Measurements from ENCODE around the gene RUBCNL.
"Not testable (repeated sequence)": the region's sequence is repeated elsewhere in the genome, so short reads cannot be mapped to it uniquely, and the experiment has no call there.

The RUBCNL gene

DNA sequence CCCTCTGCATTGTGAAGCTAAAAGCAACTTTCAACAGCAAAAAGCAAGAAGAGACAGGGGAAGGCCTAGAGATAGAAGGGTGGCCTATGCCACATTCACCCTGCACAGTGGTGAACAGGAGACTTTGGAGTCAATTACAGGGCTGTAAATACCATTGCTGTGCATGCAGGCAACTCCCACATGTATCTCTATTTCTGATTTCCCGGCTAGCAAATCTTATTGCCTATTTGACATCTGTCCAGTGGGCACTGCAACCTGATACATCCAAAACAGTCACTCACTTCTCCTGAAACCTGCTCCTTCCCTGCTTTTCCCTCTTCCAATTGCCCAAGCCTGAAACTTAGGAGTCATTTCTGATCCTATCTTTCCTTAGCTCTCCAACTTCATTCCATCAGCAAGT is 13.4 kb downstream of the RUBCNL start:
- DNase-seq: no peak

DNA sequence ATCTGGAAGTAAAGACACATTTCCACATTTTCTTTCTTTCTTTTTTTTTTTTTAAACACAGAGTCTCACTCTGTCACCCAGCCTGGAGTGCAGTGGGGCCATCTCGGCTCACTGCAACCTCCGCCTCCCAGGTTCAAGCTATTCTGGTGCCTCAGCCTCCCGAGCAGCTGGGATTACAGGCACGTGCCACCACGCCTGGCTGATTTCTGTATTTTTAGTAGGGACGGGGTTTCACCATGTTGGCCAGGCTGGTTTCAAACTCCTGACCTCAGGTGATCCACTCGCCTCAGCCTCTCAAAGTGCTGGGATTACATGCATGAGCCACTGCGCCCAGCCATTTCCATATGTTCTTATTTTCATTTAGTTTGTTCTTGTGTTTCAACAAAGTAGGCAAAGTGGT is 14.1 kb downstream of the RUBCNL start:
- not testable (repeated sequence) for DNase-seq

DNA sequence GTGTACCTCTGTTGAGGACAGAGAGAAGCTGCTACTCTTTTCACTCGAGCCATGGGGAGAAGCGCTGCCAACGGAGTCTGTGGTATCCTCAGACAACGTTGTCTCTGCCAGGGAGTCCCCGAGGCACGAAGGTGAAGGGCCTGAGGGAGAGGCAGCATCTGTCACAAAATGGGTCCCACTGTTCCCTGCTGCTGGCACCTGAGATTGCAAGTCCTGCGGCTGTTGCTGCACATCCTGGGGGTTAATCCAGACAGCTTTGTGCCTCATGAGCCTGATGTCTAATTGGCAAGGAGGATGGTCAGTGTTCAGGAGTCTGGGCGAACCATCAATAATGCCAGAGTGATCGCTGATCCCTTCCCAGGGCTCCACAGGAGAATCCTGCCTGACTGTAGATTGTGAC is 15.0 kb downstream of the RUBCNL start:
- DNase-seq: no peak

DNA sequence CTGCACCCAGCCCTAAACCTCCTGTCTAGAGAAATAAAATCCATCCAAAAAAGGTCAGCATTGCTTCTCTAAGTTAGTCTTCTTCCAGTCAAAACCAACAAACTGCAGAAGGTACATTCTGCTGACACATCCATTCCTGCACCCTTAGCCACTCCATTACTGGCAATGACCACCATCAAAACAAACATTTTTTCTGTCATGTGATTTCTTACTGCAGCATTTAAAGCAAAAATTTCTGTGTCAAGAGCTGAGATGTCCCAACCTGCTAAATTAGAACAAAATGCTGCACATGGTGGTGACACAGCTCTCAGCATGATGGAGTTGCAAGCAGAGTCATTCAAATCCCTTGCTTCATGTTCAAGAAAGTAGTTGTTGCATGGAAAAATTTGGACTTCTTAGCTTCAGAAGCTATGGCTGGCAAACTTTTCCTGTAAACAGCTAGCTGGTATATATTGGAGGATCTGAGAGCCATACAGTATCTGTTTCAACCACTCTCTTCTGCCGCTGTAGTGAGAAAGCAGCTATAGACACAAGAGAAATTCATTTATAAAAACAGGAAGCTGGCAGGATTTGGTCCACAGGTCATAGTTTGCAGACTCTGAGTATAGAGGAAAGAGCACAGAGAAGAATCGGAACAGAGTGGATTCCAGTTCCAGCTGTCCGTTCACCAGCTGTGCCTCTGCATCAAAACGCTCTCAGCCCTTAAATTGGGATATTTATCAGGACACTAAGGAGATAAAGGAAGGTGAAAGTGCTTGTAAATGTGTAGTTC is 17.4 kb downstream of the RUBCNL start:
- no peak for DNase-seq

DNA sequence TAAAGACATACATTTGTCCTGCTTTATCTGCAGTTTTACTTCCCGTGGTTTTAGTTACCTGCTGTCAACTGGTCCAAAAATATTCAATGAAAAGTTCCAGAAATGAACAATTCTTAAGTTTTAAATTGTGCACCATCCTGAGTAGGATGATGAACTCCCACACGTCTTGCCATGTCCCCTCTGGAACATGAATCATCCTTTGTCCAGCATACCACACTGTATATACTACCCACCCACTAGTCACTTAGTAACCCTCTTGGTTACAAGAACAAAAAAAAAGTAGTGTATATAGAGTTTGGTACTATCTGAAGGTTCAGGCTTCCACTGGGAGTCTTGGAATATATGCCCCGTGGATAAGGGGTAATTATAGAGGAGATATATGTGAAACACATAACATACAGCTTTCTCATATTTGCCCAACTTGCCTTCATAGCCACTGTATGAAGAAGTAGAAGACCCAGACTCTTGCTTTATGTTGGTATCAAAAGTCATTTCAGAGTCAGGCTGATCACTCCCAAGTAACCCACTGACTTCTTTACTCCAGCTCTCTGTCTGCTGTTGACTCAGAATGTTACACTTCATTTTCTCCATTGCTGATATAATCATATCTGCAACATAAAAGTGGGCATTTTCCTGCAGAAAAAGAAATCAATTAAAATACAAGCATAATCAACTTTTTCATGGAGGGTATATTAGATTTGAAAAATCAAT is 19.3 kb downstream of the RUBCNL start:
- no peak for DNase-seq

DNA sequence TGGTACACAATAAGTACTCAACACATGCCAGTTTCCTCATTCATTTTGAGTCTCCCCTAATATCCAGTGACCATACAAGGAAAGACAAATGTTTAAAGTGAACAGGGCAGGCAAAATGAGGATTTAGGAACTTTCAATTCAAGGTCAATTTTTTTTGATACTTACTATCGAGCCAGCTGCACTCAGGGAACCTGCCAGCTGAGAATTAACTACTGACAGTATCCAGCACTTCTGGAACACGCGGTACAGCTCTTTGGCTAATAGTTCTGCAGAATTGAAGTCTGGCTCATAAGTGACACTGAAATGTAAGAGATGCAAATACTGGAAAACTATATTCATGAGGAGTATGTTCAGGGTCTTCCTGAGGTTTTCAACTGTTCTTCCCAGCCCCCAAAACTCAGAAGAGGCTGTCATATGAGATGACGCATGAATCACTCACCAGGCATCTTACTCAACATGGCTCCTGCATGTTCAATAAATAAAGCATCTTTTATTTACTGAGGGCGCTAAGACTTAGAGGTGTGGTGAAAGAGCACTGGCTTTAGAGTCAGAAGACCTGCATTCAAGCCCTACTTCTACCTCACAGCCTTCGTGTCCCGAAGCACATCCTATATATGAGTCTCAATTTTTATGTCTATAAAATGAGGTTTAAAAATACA is 25.6 kb downstream of the RUBCNL start:
- DNase-seq: no peak

DNA sequence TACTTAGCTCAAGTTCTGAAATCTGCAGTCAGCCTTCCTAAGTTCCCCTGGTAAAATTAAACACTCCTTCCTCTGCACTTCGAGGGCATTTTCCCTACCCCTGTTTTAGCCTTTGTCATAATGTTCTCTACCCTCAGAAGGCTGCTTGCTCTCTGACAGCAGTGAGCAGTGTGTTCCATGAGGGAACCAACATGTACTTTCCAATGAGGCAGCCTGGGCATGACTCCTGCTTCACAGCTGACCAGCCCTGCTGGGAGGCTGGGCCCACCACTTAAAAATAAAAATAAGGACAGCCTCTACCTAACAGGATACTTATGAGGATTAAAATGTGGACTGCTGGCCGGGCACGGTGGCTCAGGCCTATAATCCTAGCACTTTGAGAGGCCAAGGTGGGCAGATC is 26.4 kb downstream of the RUBCNL start:
- no peak for DNase-seq

DNA sequence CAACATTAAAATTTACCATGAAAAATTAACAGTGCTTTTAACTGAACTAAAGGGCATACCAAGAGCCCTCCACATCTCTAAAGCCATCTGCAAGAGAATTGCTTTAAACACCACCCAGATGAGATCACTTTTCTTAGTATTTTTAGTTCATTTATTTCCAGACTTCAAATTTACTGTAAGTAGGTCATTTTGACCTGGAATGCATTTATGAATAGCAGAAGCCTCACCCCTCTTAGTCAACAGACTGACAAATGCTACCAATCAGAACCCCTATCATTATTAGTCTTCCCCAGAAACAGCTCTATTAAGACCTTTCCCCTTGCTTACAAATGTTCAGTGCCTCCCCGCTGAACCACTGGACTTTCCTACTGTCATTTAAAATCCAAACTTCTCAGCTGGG is 27.3 kb downstream of the RUBCNL start:
- no peak for DNase-seq

DNA sequence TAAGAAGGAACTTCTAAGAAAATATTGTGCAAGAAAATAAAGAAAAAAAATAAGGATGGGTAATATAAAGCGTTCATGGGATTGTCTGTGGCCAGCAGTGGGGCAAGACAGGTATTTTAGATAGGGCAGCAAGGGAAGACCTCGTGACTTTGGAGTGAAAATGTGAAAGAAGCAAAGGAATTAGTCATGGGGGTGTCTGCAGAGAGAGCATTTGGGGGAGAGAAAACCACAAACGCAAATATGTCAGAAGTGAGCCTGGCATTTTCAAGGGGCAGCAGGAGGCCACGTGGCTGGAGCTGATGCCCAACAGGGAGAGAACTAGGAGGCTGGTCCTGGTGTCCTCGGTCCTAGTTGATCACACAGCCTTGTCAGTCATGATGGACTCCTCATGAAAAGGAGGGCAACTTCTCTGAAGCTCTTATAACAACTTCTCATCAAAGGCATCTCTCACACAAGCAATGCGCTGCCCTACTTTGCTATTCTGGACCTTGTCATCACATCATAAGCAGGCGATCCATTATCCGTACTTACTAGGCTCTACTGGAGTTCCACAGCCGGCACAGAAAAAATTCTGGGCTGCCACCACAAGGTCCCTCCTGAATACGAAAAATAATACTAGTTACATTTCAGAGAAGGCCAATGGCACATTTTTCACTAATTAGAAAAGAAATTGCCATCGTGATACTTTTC is 31.0 kb downstream of the RUBCNL start:
- no peak for DNase-seq

DNA sequence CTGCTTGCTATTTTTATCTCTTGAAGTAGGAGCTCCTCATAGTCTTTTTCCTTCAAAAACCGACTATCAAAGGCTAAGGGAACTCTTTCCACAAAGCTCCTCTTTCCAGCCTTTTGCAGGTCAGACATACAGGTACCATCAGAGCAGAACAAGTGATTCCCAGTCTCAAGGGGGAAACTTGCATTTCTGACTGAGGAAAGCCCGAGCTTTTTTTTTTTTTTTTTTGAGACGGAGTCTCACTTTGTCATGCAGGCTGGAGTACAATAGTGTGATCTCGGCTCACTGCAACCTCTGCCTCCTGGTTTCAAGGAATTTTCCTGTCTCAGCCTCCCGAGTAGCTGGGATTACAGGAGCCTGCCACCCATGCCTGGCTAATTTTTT is 32.0 kb downstream of the RUBCNL start:
- DNase-seq: no peak

DNA sequence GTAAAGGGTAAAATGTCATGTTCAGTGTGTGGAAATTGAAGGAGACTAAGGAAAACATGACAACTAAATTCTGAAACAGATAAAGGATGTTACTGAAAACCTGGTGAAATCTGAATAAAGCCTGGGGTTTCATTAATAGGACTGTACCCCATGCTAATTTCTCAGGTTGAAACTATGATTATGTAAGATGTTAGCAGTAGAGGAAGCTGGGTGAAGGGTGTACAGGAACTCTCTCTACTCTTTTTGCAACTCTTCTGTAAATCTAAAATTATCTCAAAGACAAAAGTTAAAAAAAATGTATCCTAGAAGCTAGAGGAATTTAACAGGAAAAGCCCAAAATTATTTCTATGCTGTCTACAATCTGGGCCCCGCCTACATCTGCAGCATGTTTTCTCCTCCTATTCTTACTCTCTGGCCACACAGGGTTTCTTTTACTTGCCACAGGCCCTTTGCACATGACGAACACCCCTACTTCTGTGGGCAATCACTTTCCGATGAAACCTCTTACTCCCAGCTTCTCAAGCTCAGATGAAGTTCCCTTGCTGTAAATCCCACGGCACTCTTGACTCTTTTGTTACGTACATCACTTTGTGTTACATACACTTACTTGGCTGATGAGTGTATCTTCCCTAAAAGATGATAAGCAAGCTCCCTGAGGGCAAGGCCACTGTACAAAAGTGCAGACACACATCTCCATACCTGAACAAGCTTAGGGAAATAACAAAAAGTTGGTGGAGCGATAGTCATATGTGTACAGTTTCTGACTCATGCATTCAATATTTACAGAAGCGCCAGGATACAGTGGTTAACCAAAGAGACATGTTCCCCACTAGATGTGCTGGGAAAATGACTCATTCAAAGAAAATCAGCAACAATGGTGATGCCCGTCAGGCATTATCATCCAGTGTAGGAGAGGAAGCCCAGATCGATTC is 32.6 kb downstream of the RUBCNL start:
- DNase-seq: peak; percentile 19

DNA sequence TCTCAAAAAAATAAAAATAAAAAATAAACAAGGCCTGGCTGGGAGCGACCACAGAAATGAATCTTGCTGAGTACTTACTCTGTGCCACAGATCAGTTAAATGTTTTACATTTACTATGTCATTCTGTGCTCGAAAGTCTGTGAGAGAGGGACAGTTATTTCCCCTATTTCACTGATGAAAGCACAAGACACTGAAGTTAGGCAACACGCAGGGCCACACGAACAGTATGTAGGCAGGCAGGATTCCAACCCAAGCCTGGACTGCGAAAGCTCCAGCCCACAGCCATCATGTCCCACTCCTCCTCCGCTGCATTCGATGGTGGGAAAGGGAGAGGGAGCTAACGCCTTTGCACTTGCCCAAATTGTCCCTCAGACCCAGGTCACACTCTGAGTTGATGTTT is 34.2 kb downstream of the RUBCNL start:
- no peak for DNase-seq

DNA sequence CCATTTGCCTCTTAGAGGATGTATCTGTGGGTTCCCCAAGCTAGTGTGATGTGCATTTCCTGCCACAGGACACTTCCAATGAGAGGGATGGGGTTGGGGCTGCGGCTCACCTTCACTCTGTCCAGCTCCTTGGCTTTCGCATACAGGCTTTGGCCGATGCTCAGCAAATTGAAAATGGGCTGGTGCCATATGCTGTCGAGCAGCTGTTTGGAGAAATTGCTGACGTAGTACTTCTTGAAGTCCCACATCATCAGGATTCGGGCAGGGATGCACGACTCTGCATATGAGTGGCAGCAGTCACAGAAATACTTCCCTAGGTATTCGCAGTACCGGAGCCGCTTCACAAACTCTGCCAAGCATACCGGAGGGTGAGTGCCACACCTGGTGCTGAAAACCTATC is 37.0 kb downstream of the RUBCNL start:
- no peak for DNase-seq

DNA sequence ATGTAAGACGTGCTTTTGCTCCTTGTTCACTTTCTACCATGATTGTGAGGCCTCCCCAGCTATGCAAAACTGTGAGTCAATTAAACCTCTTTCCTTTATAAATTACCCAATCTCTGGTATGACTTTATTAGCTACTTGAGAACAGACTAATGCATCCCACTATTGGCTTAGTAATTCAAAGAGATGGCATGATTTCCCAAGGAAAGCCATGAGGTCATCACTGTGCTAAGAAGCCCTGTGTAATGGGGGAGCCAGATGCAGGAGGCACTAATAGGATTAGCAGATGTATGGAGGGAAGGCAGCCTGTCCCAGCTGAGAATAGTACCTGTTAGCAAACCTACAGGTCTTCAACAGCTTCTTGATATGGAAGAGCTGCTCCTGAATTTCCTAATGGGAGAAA is 38.1 kb downstream of the RUBCNL start:
- DNase-seq: no peak

DNA sequence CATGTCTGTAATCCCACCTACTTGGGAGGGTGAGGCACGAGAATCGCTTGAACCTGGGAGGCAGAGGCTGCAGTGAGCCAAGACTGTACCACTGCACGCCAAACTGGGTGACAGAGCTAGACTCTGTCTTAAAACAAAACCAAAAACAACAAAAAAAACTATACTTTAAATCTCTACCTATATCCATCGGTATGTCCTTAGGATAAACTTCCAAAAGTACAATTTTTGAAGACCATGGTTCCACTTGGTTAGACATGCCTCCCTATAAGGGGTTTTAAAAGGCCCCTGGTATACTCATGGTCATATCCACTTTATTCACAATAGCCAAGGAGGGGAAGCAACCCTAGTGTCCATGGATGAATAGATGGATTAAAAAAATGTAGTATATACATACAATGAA is 39.8 kb downstream of the RUBCNL start:
- DNase-seq: no peak

DNA sequence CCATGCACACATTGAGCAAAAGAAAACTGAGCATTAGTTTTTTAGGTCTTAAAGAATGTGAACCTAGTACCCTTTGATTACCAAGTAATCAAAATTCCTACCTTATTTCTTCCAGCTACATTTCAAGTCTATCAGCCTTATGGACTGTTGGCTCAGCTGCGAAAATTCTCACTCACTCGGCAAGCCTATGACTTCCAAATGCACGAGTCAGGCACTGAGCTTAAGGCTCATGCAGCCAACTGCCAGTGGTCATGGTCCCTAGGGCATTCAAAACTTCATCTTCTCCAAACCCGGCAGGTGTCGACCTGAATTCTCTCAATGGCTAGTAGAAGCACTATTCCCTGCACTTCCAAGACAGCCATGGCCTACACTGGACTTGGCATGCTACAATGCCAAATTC is 41.2 kb downstream of the RUBCNL start:
- no peak for DNase-seq

DNA sequence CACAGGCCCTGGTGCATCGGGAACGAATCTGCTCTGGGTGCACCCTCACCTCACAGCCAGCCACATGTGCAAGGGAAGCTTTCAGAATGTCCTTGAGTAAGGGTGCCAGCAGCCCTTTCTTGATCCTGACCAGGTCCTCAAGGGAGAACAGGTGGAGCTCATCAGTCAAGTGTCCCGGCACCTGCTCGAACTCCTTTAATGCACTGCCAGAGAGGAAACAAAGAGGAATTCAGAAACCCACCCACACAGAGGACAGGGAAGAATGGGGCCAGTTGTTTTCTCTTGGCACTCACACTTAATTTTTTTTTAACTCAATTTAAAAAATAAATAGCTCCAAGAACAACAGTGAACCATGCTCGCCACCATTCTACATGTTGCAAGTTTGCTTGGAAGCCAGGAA is 41.7 kb downstream of the RUBCNL start:
- DNase-seq: no peak

DNA sequence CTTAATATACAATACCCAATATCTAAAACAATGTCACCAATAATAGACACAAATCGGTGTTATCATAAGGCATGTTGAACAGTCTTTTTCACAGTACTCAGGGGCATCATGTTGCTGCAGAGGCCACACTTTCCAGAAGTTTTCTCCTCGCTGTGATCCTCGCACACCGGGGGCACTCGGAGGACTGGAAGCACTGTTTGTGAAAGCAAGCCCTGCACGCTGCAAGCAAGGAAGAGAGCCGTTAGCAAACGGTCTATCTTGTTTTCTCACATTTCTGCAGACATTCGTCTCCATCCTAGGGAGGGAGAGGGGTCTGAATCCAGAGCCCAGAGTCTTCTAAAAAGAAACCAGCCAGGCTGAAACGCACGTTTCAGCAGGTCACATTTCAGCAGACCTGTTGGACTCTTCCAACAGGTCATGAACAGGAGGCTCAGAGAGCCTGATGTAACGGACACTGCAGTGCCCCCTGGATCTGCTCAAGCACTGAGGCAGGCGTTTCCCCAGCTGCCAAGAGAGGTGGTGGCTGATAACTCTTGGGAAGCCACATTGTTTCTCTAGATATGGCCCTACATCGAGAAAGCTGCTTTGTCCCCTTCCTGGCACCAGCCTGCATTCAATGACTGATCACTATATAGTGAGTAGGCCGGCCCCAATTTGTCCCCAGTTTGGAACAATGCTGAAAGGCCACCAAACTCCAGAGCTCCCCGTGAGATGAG is 43.6 kb downstream of the RUBCNL start:
- DNase-seq: no peak

DNA sequence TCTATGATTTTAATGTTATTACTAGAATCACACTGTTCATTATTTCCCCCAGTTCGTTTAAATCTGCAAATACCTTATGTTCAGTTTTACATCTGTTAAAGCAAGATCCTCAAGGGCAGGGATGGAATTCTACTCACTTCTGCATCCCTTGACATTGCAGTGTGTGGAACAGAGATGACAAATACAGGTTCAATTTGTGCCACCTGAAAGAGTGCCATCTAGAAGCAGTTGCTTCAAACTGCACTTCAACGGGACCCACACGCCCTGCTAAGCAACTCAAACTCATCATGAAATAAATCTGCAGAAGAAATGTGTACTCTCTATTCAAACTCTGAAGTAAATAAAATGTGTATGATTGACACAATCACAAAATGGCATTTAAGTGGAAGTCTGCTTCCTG is 44.5 kb downstream of the RUBCNL start:
- DNase-seq: no peak

DNA sequence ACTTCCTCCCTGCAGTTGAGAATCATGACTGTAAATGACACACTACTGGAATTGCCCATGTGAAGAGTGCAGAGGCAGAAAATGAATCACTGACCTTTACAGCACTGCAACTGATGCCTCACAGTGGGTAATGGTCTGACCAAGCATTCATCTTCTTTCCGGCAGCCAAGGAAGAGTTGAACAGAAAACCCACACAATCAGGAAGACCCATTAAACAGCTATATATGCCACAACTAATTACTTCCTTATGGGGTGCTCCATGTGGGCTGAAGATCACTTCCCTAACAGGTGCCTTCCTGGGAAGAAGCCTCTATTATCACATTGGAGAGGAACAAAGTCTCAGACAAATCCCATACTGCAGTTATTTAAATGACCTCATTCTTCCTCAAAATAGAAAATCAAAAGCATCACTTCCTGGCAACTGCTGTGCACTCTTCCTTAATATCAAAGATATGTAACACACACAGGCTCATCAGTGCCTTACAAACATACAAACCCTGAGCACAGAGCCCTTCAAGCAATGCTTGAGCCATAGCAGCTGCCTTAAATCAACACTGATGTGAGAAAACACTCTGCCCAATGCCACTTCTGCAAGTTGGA is 45.8 kb downstream of the RUBCNL start:
- DNase-seq: peak; percentile 11

DNA sequence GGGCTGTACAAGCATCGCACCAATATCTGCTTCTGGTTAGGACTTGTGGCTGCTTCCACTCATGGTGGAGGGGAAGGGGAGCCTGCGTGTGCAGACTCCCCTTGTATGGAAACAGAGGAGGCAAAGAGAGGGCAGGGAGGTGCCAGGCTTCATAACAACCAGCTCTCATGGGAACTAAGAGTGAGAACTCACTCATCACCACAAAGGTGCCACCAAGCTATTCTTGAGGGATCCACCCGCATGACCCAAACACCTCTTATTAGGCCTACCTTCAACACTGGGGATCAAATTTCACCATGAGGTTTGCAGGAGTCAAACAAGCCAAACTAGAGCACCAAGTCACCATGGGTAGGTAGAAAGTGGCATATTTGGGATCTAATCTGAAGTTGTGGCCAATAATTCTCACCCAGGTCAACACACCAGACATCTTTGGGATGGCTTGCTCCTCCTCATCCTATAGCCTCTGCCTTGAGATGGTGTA is 46.4 kb downstream of the RUBCNL start:
- no peak for DNase-seq
